ENCODE measurements around the gene MFSD1.

- no peak for TF ChIP-seq CTCF (conservative IDR thresholded peaks at IDR 0.05 in 1 of 2, IDR thresholded peaks at IDR 0.05 in 1 of 2; ENCODE audit: low read depth in 1 of 2, low read length in 2 of 2)
- no peak for TF ChIP-seq EZH2 (IDR thresholded peaks at IDR 0.05; ENCODE audit: low read length, missing control alignments)
Measured at GRCh38 chr3:158821847-158822246, 20.0 kb downstream of the MFSD1 start.
